Fibroblast of lung (primary cell): ENCODE data around the gene MLYCD. TPM values are rescaled to one million over a fixed set of nuclear protein-coding genes. Genes with fewer than 3 reads are reported as not detected.
A peak's percentile ranks its signal among the peaks of the same experiment; 100 is the strongest.

Source experiments
- DNase-seq, 2 donors: peaks; one replicate each; pipeline versions ENCODE4 v3.0.0 to v3.0.0-alpha.2; 2010; ENCODE audit warnings: low read depth in 2 of 2
- H2AFZ ChIP-seq: 2 replicates; pipeline ENCODE4 v1.5.1; 2012; ENCODE audit warnings: low read length, control low read depth, inconsistent platforms
- H3K27ac ChIP-seq: 2 replicates; pipeline ENCODE4 v1.5.1; 2011; ENCODE audit warnings: low read length, control low read depth; ENCODE audit not compliant: insufficient read depth
- H3K27me3 ChIP-seq: 2 replicates; pipeline ENCODE4 v1.5.1; 2011; ENCODE audit warnings: mild to moderate bottlenecking, low read length; ENCODE audit not compliant: control insufficient read depth, insufficient read depth
- H3K36me3 ChIP-seq: 2 replicates; pipeline ENCODE4 v1.5.1; 2011; ENCODE audit warnings: low read length; ENCODE audit not compliant: control insufficient read depth, insufficient read depth
- H3K4me1 ChIP-seq: 2 replicates; pipeline ENCODE4 v1.5.1; 2011; ENCODE audit warnings: low read length; ENCODE audit not compliant: control insufficient read depth, insufficient read depth; ENCODE audit errors: extremely low read depth
- H3K4me2 ChIP-seq: 2 replicates; pipeline ENCODE4 v1.5.1; 2011; ENCODE audit warnings: low read length, control low read depth; ENCODE audit not compliant: insufficient read depth; ENCODE audit errors: extremely low read depth
- H3K4me3 ChIP-seq, 4 experiments: fragments of 200-600 bp in 1 of 4; sonication (generic) in 1 of 4; replicated peaks in 1 of 4; 2 replicates each; pipeline ENCODE4 v1.5.1; 2011 to 2016; ENCODE audit warnings: low read length in 4 of 4, low read depth in 3 of 4, mild to moderate bottlenecking in 3 of 4, control low read depth in 2 of 4, inconsistent platforms in 1 of 4, mixed read lengths in 1 of 4; ENCODE audit not compliant: insufficient read depth in 1 of 4; ENCODE audit errors: control extremely low read depth in 1 of 4
- H3K79me2 ChIP-seq: 2 replicates; pipeline ENCODE4 v1.5.1; 2012; ENCODE audit warnings: mild to moderate bottlenecking, low read length, inconsistent platforms; ENCODE audit not compliant: control insufficient read depth, insufficient read depth
- H3K9ac ChIP-seq: 2 replicates; pipeline ENCODE4 v1.5.1; 2011; ENCODE audit warnings: mild to moderate bottlenecking, low read length, control low read depth; ENCODE audit not compliant: insufficient read depth
- H3K9me3 ChIP-seq: 2 replicates; pipeline ENCODE4 v1.5.1; 2012; ENCODE audit warnings: low read depth, low read length; ENCODE audit not compliant: control insufficient read depth, insufficient read depth
- H4K20me1 ChIP-seq: 2 replicates; pipeline ENCODE4 v1.5.1; 2011; ENCODE audit warnings: low read length; ENCODE audit not compliant: control insufficient read depth, insufficient read depth; ENCODE audit errors: extremely low read depth
- EZH2 ChIP-seq: IDR thresholded peaks from 2 replicates; pipeline ENCODE4 v1.5.1; 2012; ENCODE audit warnings: low read length, control low read depth, mild to moderate bottlenecking; ENCODE audit errors: missing control alignments
- polyA plus RNA-seq, 2 donors: library from polyadenylated mRNA; depleted of rRNA in 1 of 2; stranded (reverse) in 1 of 2; unstranded in 1 of 2; fragments of >200 nt; gene quantifications; 2 replicates each; pipeline ENCODE4 v1.2.1, GENCODE V29; 2011 to 2012; ENCODE audit warnings: missing spikeins in 1 of 2
- total RNA-seq: library from RNA; depleted of rRNA; stranded (reverse); fragments of >200 nt; gene quantifications from 2 replicates; pipeline ENCODE4 v1.2.1, GENCODE V29; 2014
- TF ChIP-seq, protein P1 (sequence below), 2 donors: IDR thresholded peaks in 1 of 2; conservative IDR thresholded peaks in 1 of 2; 1 replicate in 1 of 2; 2 replicates in 1 of 2; pipeline ENCODE4 v1.5.1; 2011 to 2012; ENCODE audit warnings: low read length in 2 of 2, control low read depth in 1 of 2, inconsistent platforms in 1 of 2, low read depth in 1 of 2, mild to moderate bottlenecking in 1 of 2

Gene MLYCD
- total and polyA plus RNA-seq, 2 donors (not counting 1 experiment from before 2014, with no cell fraction given) = 1.0 to 3.8 TPM

- peak in 1 of 2 donors; percentile 84 for DNase-seq
- H3K4me1 ChIP-seq = no peaks in the 10 kb centered on the region
- no peaks in the 10 kb centered on the region for H3K79me2 ChIP-seq
- no peak overlapping the region for H3K27ac ChIP-seq
- no peaks in the 10 kb centered on the region for H3K9me3 ChIP-seq
- no peaks in the 10 kb centered on the region for H4K20me1 ChIP-seq
- no peak overlapping the region for H3K4me2 ChIP-seq
- no peak overlapping the region for H3K4me3 ChIP-seq
- H2AFZ ChIP-seq = no peak overlapping the region
- peaks cover 11% of the 10 kb centered on the region for H3K36me3 ChIP-seq
- TF ChIP-seq, protein P1, sequence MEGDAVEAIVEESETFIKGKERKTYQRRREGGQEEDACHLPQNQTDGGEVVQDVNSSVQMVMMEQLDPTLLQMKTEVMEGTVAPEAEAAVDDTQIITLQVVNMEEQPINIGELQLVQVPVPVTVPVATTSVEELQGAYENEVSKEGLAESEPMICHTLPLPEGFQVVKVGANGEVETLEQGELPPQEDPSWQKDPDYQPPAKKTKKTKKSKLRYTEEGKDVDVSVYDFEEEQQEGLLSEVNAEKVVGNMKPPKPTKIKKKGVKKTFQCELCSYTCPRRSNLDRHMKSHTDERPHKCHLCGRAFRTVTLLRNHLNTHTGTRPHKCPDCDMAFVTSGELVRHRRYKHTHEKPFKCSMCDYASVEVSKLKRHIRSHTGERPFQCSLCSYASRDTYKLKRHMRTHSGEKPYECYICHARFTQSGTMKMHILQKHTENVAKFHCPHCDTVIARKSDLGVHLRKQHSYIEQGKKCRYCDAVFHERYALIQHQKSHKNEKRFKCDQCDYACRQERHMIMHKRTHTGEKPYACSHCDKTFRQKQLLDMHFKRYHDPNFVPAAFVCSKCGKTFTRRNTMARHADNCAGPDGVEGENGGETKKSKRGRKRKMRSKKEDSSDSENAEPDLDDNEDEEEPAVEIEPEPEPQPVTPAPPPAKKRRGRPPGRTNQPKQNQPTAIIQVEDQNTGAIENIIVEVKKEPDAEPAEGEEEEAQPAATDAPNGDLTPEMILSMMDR (conservative IDR thresholded peaks at IDR 0.05 in 1 of 2, IDR thresholded peaks at IDR 0.05 in 1 of 2; ENCODE audit: low read depth in 1 of 2, low read length in 2 of 2) = no peak
- TF ChIP-seq EZH2 = no peak
- H3K27me3 ChIP-seq = no peaks in the 10 kb centered on the region
- H3K9ac ChIP-seq = no peak overlapping the region
These were observed 14.3 kb downstream of the MLYCD start for GRCh38 chr16:83913245-83913633.

DNA sequence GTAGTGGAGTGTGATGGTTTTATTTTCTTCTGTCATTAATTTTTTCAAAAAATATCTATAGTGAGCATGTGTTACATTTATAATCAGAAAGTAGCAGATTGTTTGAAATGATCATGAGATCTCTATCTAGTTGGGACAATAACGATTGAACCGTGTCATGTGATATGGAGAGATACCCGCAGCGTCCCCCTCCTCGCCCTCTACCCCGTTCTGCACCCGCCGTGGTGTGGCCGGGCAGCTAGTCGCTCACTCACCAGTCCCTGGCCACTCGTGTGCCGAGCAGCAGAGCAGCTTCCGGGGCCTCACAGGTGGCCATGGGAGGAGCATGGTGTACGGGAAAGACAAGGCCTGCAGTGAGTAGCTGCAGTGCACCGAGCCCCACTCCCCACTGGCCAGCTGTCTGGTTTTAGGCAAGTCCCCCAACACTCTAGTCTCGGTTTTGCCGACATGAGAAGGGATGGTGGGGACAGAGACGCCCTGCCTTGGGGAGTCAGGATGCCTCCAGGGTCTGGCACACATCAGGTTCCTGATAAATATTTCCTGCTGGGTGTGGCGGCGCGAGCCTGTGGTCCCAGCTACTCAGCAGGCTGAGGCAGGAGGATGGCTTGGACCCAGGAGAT is 15.3 kb downstream of the MLYCD start:
- TF ChIP-seq EZH2 = no peak
- TF ChIP-seq, protein P1 (conservative IDR thresholded peaks at IDR 0.05 in 1 of 2, IDR thresholded peaks at IDR 0.05 in 1 of 2; ENCODE audit: low read depth in 1 of 2, low read length in 2 of 2) = no peak
- Histone ChIP-seq H3K4me3 (no peak overlapping the region), H4K20me1 (no peaks in the 10 kb centered on the region), H3K4me2 (no peak overlapping the region), H3K9ac (no peak overlapping the region), H3K9me3 (no peaks in the 10 kb centered on the region), H3K27ac (no peak overlapping the region), H3K27me3 (no peaks in the 10 kb centered on the region), H2AFZ (no peak overlapping the region), H3K79me2 (no peaks in the 10 kb centered on the region), H3K4me1 (no peaks in the 10 kb centered on the region), H3K36me3 (peaks cover 14% of the 10 kb centered on the region)
- DNase-seq = no peak

- no peak for TF ChIP-seq EZH2
- TF ChIP-seq, protein P1 (conservative IDR thresholded peaks at IDR 0.05 in 1 of 2, IDR thresholded peaks at IDR 0.05 in 1 of 2; ENCODE audit: low read depth in 1 of 2, low read length in 2 of 2) = no peak
- no peak for DNase-seq
These were observed 16.2 kb downstream of the MLYCD start for GRCh38 chr16:83915081-83915480.

More at GRCh38 chr16:83915081-83915480, 16.2 kb downstream of the MLYCD start:
- H3K27ac ChIP-seq = no peak overlapping the region
- H2AFZ ChIP-seq = no peak overlapping the region
- no peaks in the 10 kb centered on the region for H4K20me1 ChIP-seq
- peaks cover 14% of the 10 kb centered on the region for H3K36me3 ChIP-seq
- no peak overlapping the region for H3K4me2 ChIP-seq
- H3K27me3 ChIP-seq = no peaks in the 10 kb centered on the region
- no peak overlapping the region for H3K4me3 ChIP-seq
- H3K79me2 ChIP-seq = no peaks in the 10 kb centered on the region
- H3K9me3 ChIP-seq = no peaks in the 10 kb centered on the region
- no peak overlapping the region for H3K9ac ChIP-seq
- no peaks in the 10 kb centered on the region for H3K4me1 ChIP-seq
